ENCODE results near the gene ENHO. TPM values are rescaled to one million over a fixed set of nuclear protein-coding genes. Genes with fewer than 3 reads are reported as not detected.

ENHO gene
- total and polyA plus RNA-seq, 8 donors: 1.2 to 63.8 (median 11.4) TPM; not detected in 2

DNA sequence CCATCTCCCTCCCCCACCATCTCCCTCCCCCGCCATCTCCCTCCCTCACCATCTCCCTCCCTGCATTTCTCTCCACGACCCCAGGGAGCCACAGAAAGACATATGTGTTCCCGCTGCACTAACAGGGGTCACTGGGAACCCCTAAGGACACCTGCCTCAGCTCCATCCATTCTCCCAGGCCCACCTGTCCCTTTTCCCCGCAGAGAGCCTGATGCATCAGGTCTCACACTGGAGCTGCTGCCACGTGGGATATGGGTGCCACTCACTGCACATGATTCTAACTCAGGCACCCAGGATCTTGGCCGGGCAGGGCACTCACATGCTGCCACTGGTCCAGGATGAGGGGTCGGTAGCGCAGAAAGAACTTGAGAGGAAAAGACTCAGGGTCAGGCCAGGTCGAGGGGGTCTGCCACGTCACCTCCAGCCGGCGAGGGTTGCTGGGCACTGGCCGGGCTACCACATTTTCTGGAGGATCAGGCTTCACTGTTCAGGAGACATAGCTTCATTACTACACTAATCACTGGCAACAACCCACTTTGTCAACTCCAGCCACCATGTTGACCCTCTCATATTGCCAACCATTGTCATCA is 33.2 kb upstream of the ENHO start:
- Histone ChIP-seq H3K4me3 (no peak overlapping the region), H3K36me3 (no peaks in the 10 kb centered on the region), H3K27ac (no peak overlapping the region), H3K27me3 (peaks cover 0 to 67% (median 15%) of the 10 kb centered on the region in 3 donors), H3K4me1 (peaks cover 19 to 22% (median 20%) of the 10 kb centered on the region in 4 donors), H3K9me3 (no peaks in the 10 kb centered on the region)
- DNase-seq: no peak
- 72 to 88% (median 80%) methylated on average over 8 to 13 of the region's 13 CpGs for WGBS, 5 donors
- TF ChIP-seq POLR2AphosphoS5 (IDR thresholded peaks at IDR 0.05): no peak
- TF ChIP-seq, protein P1, sequence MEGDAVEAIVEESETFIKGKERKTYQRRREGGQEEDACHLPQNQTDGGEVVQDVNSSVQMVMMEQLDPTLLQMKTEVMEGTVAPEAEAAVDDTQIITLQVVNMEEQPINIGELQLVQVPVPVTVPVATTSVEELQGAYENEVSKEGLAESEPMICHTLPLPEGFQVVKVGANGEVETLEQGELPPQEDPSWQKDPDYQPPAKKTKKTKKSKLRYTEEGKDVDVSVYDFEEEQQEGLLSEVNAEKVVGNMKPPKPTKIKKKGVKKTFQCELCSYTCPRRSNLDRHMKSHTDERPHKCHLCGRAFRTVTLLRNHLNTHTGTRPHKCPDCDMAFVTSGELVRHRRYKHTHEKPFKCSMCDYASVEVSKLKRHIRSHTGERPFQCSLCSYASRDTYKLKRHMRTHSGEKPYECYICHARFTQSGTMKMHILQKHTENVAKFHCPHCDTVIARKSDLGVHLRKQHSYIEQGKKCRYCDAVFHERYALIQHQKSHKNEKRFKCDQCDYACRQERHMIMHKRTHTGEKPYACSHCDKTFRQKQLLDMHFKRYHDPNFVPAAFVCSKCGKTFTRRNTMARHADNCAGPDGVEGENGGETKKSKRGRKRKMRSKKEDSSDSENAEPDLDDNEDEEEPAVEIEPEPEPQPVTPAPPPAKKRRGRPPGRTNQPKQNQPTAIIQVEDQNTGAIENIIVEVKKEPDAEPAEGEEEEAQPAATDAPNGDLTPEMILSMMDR (IDR thresholded peaks at IDR 0.05): no peak
- TF ChIP-seq EP300 (IDR thresholded peaks at IDR 0.05): no peak
- TF ChIP-seq POLR2A (IDR thresholded peaks at IDR 0.05): no peak
- intact Hi-C loops (cut with DNase I; ENCODE audit: low total_unique reads): no loop called here

DNA sequence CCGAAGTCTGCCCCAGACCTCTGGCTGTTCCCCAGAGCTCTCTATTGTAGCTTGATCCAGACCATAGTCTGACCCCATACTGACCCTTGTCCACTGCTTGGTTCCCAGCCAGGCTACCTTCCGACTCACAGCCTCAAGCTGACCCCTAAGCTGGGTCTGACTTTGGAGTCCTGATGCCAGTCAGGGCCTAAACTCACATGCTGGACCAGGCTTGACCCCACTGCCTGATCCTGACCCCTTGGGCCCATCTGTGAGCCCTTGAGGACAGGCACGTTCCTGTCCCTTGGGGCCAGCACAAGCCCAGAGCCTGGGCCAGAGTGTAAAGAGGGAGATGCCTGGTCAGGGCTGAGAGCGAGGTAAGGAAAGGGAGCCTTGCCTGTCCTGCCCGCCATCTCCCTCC is 32.7 kb upstream of the ENHO start:
- no peak for DNase-seq

DNA sequence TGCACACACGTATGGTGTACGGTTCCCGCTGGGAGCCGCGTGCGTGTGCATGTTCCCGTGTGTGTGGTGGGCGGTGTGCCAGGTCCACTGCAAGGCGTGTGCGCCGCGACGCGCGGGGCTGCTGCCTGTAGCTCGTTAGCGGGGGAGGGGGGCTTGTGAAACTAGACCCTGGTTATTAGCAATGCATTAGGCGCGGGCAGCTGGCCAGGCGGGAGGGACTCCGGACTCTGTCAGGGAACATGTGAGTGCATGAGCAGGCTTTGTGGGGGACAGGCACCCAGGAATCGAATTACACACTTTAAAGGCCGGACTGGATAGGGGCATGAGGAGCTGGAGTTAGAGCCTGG is 32.2 kb upstream of the ENHO start:
- no peak overlapping the region for H3K4me3 ChIP-seq
- DNase-seq: peak in 1 of 2 donors; percentile 83
- no peak overlapping the region for H3K27ac ChIP-seq
- H3K4me1 ChIP-seq: peaks cover 8 to 12% (median 10%) of the 10 kb centered on the region in 4 donors
- no peaks in the 10 kb centered on the region for H3K36me3 ChIP-seq
- no peaks in the 10 kb centered on the region for H3K9me3 ChIP-seq
- peaks cover 0 to 57% (median 14%) of the 10 kb centered on the region in 3 donors for H3K27me3 ChIP-seq
- TF ChIP-seq POLR2A (IDR thresholded peaks at IDR 0.05) (no peak), EP300 (IDR thresholded peaks at IDR 0.05) (no peak), POLR2AphosphoS5 (IDR thresholded peaks at IDR 0.05) (no peak)
- TF ChIP-seq, protein P1 (IDR thresholded peaks at IDR 0.05): no peak
- intact Hi-C loops (cut with DNase I; ENCODE audit: low total_unique reads): no loop called here
- 36 to 76% (median 54%) methylated on average over 23 of the region's 23 CpGs for WGBS, 5 donors

More for the DNA sequence above, 32.7 kb upstream of the ENHO start:
- no peak overlapping the region for H3K27ac ChIP-seq
- no peak for TF ChIP-seq POLR2AphosphoS5 (IDR thresholded peaks at IDR 0.05)
- TF ChIP-seq, protein P1 (IDR thresholded peaks at IDR 0.05): no peak
- TF ChIP-seq POLR2A (IDR thresholded peaks at IDR 0.05): no peak
- TF ChIP-seq EP300 (IDR thresholded peaks at IDR 0.05): no peak
- no peaks in the 10 kb centered on the region for H3K9me3 ChIP-seq
- H3K4me1 ChIP-seq: peaks cover 14 to 17% (median 15%) of the 10 kb centered on the region in 4 donors
- no peaks in the 10 kb centered on the region for H3K36me3 ChIP-seq
- H3K4me3 ChIP-seq: no peak overlapping the region
- intact Hi-C loops (cut with DNase I; ENCODE audit: low total_unique reads): no loop called here
- peaks cover 0 to 62% (median 15%) of the 10 kb centered on the region in 3 donors for H3K27me3 ChIP-seq
- WGBS, 5 donors: 75 to 83% (median 79%) methylated on average over 4 to 5 of the region's 5 CpGs

DNA sequence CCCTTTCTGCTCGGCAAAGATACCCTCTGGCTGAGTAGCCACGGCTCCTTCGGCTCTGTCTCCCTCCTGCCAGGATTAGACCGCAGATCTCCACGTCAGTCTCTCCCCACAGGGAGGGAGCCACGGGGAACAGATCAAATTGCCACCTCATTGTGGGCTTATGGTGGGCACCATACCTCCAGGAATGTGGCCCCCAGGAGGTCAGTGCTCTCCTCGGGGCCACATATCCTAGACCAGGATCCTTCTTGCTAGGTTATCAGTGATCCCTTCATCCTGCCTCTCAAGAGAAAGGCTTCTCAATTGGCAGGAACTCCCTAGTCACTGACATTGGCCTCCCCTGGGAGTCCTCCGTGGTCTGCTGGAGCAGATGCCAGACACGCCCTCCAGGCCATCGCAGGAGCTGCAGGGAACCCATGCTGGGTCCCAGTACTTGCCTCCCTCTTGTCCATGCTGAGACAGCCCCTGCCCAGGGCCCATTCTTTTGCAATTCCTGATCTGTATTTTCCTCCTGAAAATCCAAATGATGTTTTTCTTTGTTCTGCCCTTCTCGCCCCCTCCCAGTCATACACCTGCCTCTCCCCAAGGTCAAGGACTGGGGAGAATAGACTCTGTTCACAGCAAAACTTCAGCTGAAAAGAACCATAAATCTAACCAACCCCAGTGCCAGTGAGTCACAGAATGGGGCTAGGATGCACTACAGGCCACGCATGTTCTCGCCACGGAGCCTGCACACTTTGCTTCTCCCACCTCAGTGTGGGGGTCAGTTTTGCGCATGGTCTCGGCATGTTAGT is 31.6 kb upstream of the ENHO start:
- Histone ChIP-seq H3K4me3 (no peak overlapping the region), H3K27ac (no peak overlapping the region), H3K9me3 (no peaks in the 10 kb centered on the region), H3K36me3 (no peaks in the 10 kb centered on the region), H3K4me1 (peaks cover 3 to 6% (median 4%) of the 10 kb centered on the region in 4 donors), H3K27me3 (peaks cover 0 to 51% (median 9%) of the 10 kb centered on the region in 3 donors)
- no peak for DNase-seq
- no peak for TF ChIP-seq EP300 (IDR thresholded peaks at IDR 0.05)
- TF ChIP-seq, protein P1 (IDR thresholded peaks at IDR 0.05): no peak
- no peak for TF ChIP-seq POLR2AphosphoS5 (IDR thresholded peaks at IDR 0.05)
- TF ChIP-seq POLR2A (IDR thresholded peaks at IDR 0.05): no peak
- WGBS, 5 donors: 64 to 74% (median 69%) methylated on average over 13 to 16 of the region's 16 CpGs
- intact Hi-C loops (cut with DNase I; ENCODE audit: low total_unique reads): loop anchor here (5.0 kb wide), 1 partner anchor 38 kb away; no protein-coding TSS in a partner anchor
